MM.1S (cell line): Measurements from ENCODE around the gene POU2F2.

ENCODE experiments used
- DNase-seq: peaks from one replicate; pipeline ENCODE4 v3.0.0-alpha.2; 2015
- H2AFZ ChIP-seq: fragments of 300-600 bp; sonication (generic); 2 replicates; pipeline ENCODE4 v1.6.0; 2016; ENCODE audit warnings: antibody characterized with exemption, low read length
- H3F3A ChIP-seq: fragments of 300-600 bp; sonication (generic); 2 replicates; pipeline ENCODE4 v1.6.1; 2016; ENCODE audit warnings: mild to moderate bottlenecking, antibody characterized with exemption, low read length, moderate library complexity, mixed read lengths; ENCODE audit not compliant: insufficient read depth
- H3K27ac ChIP-seq: fragments of 300-600 bp; sonication (generic); 2 replicates; pipeline ENCODE4 v1.5.1; 2016; ENCODE audit warnings: mild to moderate bottlenecking, low read length
- H3K27me3 ChIP-seq: fragments of 300-600 bp; sonication (generic); replicated peaks from 2 replicates; pipeline ENCODE4 v1.6.0; 2016; ENCODE audit warnings: low read length; ENCODE audit not compliant: insufficient read depth
- H3K36me3 ChIP-seq: fragments of 300-600 bp; sonication (generic); replicated peaks from 2 replicates; pipeline ENCODE4 v1.6.1; 2016; ENCODE audit warnings: mild to moderate bottlenecking, low read length, mixed read lengths; ENCODE audit not compliant: insufficient read depth
- H3K4me1 ChIP-seq: fragments of 300-600 bp; sonication (generic); 2 replicates; pipeline ENCODE4 v1.6.1; 2016; ENCODE audit warnings: low read length, mixed read lengths
- H3K4me2 ChIP-seq: fragments of 300-600 bp; sonication (generic); 2 replicates; pipeline ENCODE4 v1.6.0; 2016; ENCODE audit warnings: low read depth, low read length
- H3K4me3 ChIP-seq: fragments of 300-600 bp; sonication (generic); 2 replicates; pipeline ENCODE4 v1.5.1; 2016; ENCODE audit warnings: low read length, mixed read lengths
- H3K79me2 ChIP-seq: fragments of 300-600 bp; sonication (generic); 2 replicates; pipeline ENCODE4 v1.6.1; 2016; ENCODE audit warnings: mixed run types, low read length, mixed read lengths
- H3K9ac ChIP-seq: fragments of 300-600 bp; sonication (generic); 2 replicates; pipeline ENCODE4 v1.6.1; 2016; ENCODE audit warnings: low read length, mixed read lengths
- H3K9me2 ChIP-seq: fragments of 300-600 bp; sonication (generic); replicated peaks from 2 replicates; pipeline ENCODE4 v1.6.1; 2016; ENCODE audit warnings: mild to moderate bottlenecking, low read length, mixed read lengths; ENCODE audit not compliant: insufficient read depth
- H3K9me3 ChIP-seq: fragments of 300-600 bp; sonication (generic); replicated peaks from 2 replicates; pipeline ENCODE4 v1.6.1; 2016; ENCODE audit warnings: mild to moderate bottlenecking, low read length, mixed read lengths; ENCODE audit not compliant: insufficient read depth
- H4K20me1 ChIP-seq: fragments of 300-600 bp; sonication (generic); 2 replicates; pipeline ENCODE4 v1.6.1; 2016; ENCODE audit warnings: mild to moderate bottlenecking, low read length, moderate library complexity, mixed read lengths; ENCODE audit not compliant: insufficient read depth
- EZH2 ChIP-seq: fragments of 300-600 bp; sonication (generic); optimal IDR thresholded peaks from 2 replicates; pipeline ENCODE3; 2017; ENCODE audit warnings: low read depth, mild to moderate bottlenecking, antibody characterized with exemption, low read length, mixed read lengths
- EZH2phosphoT487 ChIP-seq: fragments of 300-600 bp; sonication (generic); IDR thresholded peaks from 2 replicates; pipeline ENCODE4 v1.6.1; 2018; ENCODE audit warnings: antibody characterized with exemption, low read length
- TF ChIP-seq, protein P1 (sequence below): fragments of 300-600 bp; sonication (generic); IDR thresholded peaks from 2 replicates; pipeline ENCODE4 v1.5.1; 2016; ENCODE audit warnings: antibody characterized with exemption, low read length, mixed read lengths

POU2F2 gene

DNA sequence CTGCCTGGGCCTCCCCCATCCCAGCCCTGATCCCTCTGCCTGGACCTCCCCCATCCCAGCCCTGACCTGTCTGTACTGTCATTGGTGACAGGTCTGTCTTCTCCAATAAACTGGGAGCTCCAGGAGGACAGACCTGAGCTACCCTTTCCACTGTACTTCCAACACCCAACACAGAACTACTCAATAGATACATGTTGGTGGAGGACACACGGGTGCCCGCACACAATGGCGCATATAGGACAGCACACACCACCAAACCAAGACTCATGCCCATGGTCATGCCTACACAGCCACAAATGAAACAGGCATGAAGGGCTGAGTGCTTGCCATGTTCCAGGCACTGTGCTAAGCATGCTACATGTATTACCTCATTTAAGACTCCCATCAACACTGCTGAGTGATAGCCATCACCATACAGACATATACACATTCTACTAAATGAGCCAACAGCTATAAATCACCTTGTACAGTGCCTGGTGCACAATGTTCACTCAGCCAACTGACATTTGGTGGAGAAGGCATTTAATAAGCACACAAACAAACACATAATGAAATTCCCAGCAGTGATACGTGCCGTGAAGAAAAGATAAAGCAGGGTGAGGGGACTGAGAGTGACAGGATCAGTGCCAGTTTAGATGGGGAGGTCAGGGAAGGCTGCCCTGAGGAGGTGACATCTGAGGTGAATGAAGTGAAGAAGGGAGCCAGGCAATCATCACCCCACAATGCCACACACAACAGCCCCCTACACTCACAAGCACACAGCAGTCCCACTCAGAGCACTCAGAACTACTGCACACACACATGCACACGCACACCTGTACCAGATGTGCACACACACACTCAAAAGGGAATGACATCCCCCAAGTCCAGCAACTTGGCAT lies 857 bp downstream of the POU2F2 start:
- H3K4me2 ChIP-seq, result peak overlapping the region; percentile 73
- peaks cover 4% of the 10 kb centered on the region; the same call in 1 of the 2 replicates for H3K79me2 ChIP-seq
- peak overlapping the region; percentile 40 for H3K4me3 ChIP-seq

DNA sequence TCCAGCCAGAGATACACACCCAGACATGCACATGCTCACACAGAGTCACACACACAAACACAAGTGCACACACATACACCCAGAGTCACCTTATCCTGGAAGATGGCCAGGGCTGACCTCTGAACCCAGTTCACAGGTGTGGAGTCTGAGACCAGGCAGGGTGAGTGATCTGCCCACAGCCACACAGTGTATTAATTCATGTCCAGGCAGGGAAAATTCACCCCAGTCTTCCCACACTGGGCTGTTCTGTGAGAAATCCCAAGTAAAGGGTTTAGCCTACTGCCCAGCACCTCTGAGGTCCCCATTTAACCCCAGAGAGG lies 2.0 kb downstream of the POU2F2 start:
- no peaks in the 10 kb centered on the region for H3K9me3 ChIP-seq
- TF ChIP-seq EZH2phosphoT487 (no peak), EZH2 (no peak)
- TF ChIP-seq, protein P1, sequence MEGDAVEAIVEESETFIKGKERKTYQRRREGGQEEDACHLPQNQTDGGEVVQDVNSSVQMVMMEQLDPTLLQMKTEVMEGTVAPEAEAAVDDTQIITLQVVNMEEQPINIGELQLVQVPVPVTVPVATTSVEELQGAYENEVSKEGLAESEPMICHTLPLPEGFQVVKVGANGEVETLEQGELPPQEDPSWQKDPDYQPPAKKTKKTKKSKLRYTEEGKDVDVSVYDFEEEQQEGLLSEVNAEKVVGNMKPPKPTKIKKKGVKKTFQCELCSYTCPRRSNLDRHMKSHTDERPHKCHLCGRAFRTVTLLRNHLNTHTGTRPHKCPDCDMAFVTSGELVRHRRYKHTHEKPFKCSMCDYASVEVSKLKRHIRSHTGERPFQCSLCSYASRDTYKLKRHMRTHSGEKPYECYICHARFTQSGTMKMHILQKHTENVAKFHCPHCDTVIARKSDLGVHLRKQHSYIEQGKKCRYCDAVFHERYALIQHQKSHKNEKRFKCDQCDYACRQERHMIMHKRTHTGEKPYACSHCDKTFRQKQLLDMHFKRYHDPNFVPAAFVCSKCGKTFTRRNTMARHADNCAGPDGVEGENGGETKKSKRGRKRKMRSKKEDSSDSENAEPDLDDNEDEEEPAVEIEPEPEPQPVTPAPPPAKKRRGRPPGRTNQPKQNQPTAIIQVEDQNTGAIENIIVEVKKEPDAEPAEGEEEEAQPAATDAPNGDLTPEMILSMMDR, result no peak
- H3K79me2 ChIP-seq, result peaks cover 4% of the 10 kb centered on the region; the same call in 1 of the 2 replicates
- H2AFZ ChIP-seq, result peak overlapping the region; percentile 55; the same call in 1 of the 2 replicates
- no peaks in the 10 kb centered on the region for H3K9me2 ChIP-seq
- peak overlapping the region; percentile 18; the same call in 1 of the 2 replicates for H3K9ac ChIP-seq
- H3K27ac ChIP-seq, result peak overlapping the region; percentile 72
- no peaks in the 10 kb centered on the region for H4K20me1 ChIP-seq
- DNase-seq, result no peak
- H3K4me2 ChIP-seq, result peak overlapping the region; percentile 81
- no peaks in the 10 kb centered on the region for H3K27me3 ChIP-seq
- H3K4me1 ChIP-seq, result peaks cover 46% of the 10 kb centered on the region
- H3K4me3 ChIP-seq, result peak overlapping the region; percentile 51
- peaks cover 10% of the 10 kb centered on the region for H3F3A ChIP-seq
- H3K36me3 ChIP-seq, result no peaks in the 10 kb centered on the region

More for the DNA sequence above, 857 bp downstream of the POU2F2 start:
- H3F3A ChIP-seq, result peaks cover 10% of the 10 kb centered on the region
- no peak for DNase-seq
- no peak overlapping the region for H3K27ac ChIP-seq
- H3K9me2 ChIP-seq, result no peaks in the 10 kb centered on the region
- H3K4me1 ChIP-seq, result peaks cover 58% of the 10 kb centered on the region
- H4K20me1 ChIP-seq, result no peaks in the 10 kb centered on the region
- no peak overlapping the region for H3K9ac ChIP-seq
- H3K9me3 ChIP-seq, result no peaks in the 10 kb centered on the region
- H3K36me3 ChIP-seq, result no peaks in the 10 kb centered on the region
- no peaks in the 10 kb centered on the region for H3K27me3 ChIP-seq
- TF ChIP-seq EZH2phosphoT487 (no peak), EZH2 (no peak)
- TF ChIP-seq, protein P1, result no peak
- H2AFZ ChIP-seq, result no peak overlapping the region

DNA sequence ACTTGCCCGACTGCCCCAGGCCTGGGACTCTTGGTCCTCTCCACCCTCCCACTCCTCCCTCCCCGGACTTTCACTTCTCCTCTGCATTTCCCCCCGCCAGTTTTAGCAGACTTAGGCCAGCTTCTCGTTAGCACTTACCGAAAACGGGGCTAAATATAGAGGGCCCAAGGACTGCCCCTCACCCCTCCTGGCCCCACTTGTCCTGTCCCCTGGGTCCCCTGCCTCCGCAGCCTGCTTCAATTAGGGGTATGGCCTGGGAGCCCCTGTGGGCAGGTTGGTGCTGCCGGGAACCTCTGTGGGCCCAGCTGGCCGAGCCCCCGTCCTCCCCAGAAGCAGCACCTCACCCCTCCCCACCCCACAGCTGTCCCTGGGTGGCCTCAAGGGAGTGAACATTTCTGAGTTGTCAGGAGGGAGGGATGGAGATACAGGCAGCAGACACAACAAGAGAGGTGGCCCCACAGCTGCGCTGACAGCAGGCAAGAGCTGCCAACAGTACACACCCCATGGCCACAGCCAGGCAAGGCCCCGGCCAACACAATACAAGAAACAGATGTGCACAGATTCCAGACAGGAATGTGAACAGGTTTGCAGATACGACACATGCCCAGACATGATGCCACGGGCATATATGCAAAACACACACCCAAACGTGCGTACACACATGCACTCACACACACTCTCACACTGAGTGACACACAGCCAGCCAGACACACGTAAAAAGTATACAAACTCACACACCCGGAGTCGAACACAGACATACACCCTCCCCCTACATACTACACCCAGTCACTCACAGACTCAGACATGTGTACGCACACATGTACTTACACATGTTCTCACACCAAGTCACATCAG lies 2.6 kb downstream of the POU2F2 start:
- DNase-seq, result peak; percentile 70
- H4K20me1 ChIP-seq, result no peaks in the 10 kb centered on the region
- no peaks in the 10 kb centered on the region for H3K27me3 ChIP-seq
- TF ChIP-seq, protein P1, result no peak
- TF ChIP-seq EZH2phosphoT487, result no peak
- peak overlapping the region; percentile 72 for H3K27ac ChIP-seq
- peak overlapping the region; percentile 81 for H3K4me2 ChIP-seq
- peak overlapping the region; percentile 55 for H2AFZ ChIP-seq
- H3K9me2 ChIP-seq, result no peaks in the 10 kb centered on the region
- H3K9me3 ChIP-seq, result no peaks in the 10 kb centered on the region
- peaks cover 4% of the 10 kb centered on the region; the same call in 1 of the 2 replicates for H3K79me2 ChIP-seq
- peak overlapping the region; percentile 18; the same call in 1 of the 2 replicates for H3K9ac ChIP-seq
- peaks cover 44% of the 10 kb centered on the region for H3K4me1 ChIP-seq
- peak overlapping the region; percentile 51 for H3K4me3 ChIP-seq
- no peaks in the 10 kb centered on the region for H3K36me3 ChIP-seq
- H3F3A ChIP-seq, result peaks cover 10% of the 10 kb centered on the region
